22Rv1 (cell line): Measurements from ENCODE around the gene HSPBAP1.

Experiments used
- ZFX ChIP-seq: fragments of 450-650 bp; IDR thresholded peaks from 2 replicates; pipeline ENCODE4 v1.6.1; 2017; ENCODE audit warnings: antibody characterized with exemption, borderline replicate concordance
- TF ChIP-seq, protein P1 (sequence below): fragments of 450-650 bp; IDR thresholded peaks from 2 replicates; pipeline ENCODE4 v1.5.1; 2017; ENCODE audit warnings: mild to moderate bottlenecking

GRCh38 chr3:122714273-122714672 is 79.4 kb downstream of the HSPBAP1 start:
- TF ChIP-seq, protein P1, sequence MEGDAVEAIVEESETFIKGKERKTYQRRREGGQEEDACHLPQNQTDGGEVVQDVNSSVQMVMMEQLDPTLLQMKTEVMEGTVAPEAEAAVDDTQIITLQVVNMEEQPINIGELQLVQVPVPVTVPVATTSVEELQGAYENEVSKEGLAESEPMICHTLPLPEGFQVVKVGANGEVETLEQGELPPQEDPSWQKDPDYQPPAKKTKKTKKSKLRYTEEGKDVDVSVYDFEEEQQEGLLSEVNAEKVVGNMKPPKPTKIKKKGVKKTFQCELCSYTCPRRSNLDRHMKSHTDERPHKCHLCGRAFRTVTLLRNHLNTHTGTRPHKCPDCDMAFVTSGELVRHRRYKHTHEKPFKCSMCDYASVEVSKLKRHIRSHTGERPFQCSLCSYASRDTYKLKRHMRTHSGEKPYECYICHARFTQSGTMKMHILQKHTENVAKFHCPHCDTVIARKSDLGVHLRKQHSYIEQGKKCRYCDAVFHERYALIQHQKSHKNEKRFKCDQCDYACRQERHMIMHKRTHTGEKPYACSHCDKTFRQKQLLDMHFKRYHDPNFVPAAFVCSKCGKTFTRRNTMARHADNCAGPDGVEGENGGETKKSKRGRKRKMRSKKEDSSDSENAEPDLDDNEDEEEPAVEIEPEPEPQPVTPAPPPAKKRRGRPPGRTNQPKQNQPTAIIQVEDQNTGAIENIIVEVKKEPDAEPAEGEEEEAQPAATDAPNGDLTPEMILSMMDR: no peak
- no peak for TF ChIP-seq ZFX
